DMS153 treated with DMSO at 0.1 percent for 48 hours (cell line): ENCODE data around the gene SRGAP2B.
"Not testable (repeated sequence)": the region's sequence is repeated elsewhere in the genome, so short reads cannot be mapped to it uniquely, and the experiment has no call there.

ENCODE experiments used
- DNase-seq: peaks from one replicate; lab custom pipeline; 2025; ENCODE audit not compliant: unreplicated experiment; lab: John Stamatoyannopoulos, UW

The SRGAP2B gene

GRCh38 chr1:145000074-145000742 lies 94.9 kb downstream of the SRGAP2B start:
- DNase-seq, result not testable (repeated sequence)

DNA sequence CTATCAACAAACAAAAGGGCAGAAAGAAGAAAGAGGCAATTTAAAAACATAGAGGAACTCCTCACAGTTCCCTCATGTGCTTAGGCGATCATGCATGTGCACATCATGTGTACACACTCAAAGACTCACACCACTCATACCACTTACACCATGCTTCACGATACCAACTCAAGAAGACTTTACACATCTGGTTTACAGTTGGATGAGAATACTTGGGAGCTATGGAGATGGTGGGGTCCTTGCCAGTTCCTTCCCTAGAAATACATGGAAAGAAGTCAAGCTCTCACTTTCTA lies 96.2 kb downstream of the SRGAP2B start:
- not testable (repeated sequence) for DNase-seq

GRCh38 chr1:144998134-144998980 lies 96.8 kb downstream of the SRGAP2B start:
- DNase-seq, result not testable (repeated sequence)

DNA sequence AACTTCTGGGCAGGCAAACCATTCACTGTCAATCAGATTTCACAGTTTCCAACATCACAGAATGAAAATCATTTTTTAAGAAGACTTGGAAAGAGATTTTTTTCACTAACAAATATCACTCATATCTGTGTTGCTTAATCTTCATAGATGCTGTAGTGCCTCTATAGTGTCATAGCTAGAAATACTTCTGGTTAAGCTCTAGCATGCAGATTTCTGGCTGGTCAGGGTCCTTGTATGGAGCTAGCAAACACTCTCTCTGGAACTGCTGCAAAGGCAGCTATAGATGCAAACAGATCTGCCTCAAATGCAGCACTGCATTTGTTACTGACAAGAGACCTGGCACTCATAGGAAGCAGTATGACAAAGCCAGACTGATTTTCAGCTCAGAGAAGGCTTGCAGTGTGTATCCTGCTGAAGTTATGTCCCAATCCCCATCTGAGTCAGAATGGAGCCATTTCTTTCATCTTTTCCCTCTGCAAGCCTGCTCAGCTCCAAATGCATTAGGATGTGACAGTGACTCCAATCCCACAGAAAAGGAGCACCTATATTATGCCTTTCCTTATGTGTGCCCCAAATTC lies 99.2 kb downstream of the SRGAP2B start:
- not testable (repeated sequence) for DNase-seq

DNA sequence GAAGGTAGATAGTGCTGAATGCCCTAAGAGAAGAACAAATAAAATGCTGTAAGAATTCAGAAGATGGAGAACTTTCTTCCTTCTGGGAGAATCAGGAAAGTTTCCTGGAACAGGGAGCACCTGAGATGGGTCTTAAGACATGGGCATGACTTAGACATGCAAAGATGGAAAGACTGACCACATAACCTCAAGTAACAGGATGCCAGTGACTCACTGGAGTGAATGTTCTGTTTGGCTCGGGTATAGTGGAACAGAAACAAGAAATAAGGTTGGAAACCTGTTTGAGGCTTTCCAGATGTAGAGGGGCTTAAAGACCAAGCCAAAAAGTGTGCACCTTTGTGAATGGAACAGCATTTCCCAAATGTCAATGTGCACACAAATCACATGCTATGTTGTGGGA lies 102.2 kb downstream of the SRGAP2B start:
- not testable (repeated sequence) for DNase-seq

DNA sequence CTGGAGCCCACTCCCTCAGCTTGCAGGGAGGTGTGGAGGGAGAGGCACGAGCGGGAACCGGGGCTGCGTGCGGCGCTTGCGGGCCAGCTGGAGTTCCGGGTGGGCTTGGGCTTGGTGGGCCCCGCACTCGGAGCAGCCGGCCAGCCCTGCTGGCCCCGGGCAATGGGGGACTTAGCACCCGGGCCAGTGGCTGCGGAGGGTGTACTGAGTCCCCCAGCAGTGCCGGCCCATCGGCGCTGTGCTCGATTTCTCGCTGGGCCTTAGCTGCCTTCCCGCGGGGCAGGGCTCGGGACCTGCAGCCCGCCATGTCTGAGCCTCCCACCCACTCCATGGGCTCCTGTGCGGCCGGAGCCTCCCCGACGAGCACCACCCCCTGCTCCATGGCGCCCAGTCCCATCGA lies 104.5 kb downstream of the SRGAP2B start:
- DNase-seq, result not testable (repeated sequence)

- not testable (repeated sequence) for DNase-seq
These were observed 108.0 kb downstream of the SRGAP2B start for GRCh38 chr1:144987131-144987530.

DNA sequence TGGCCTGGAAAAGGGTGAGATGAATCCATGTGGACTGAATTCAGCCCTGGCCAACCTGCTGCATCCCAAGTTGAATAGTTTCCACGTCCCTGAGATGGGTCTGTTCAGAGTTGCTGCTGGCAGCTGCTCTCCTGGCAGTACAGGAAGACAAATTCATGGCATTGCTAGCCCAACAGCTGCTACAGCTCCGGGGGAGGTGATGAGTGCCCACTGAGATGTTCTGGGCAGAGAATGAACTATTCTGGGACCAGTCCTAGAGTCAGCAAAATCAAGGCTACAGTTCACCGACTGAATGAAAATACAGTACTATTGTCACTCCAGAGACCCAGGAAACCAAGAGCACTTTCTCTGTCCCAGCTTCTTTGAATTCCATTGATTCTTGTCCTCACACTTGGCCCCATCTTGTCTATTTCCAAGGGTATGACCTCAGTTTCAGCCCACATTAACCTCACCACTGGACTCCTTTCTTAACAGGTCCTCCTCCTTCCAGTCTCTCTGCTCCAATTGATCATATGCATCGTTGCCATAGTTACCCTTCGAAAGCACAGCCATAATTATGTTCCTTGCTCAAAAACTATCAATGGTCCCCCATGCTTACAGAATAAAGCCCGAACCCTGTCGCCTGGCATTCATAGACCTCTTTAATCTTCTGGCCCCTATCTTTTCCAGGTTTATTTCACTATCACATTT lies 108.8 kb downstream of the SRGAP2B start:
- DNase-seq, result not testable (repeated sequence)

GRCh38 chr1:144985550-144986170 lies 109.5 kb downstream of the SRGAP2B start:
- not testable (repeated sequence) for DNase-seq

- not testable (repeated sequence) for DNase-seq
These were observed 112.2 kb downstream of the SRGAP2B start for GRCh38 chr1:144982802-144983525.

GRCh38 chr1:144981157-144981556 lies 114.0 kb downstream of the SRGAP2B start:
- not testable (repeated sequence) for DNase-seq

- not testable (repeated sequence) for DNase-seq
These were observed 115.0 kb downstream of the SRGAP2B start for GRCh38 chr1:144979960-144980595.

GRCh38 chr1:144977856-144978255 lies 117.3 kb downstream of the SRGAP2B start:
- not testable (repeated sequence) for DNase-seq

DNA sequence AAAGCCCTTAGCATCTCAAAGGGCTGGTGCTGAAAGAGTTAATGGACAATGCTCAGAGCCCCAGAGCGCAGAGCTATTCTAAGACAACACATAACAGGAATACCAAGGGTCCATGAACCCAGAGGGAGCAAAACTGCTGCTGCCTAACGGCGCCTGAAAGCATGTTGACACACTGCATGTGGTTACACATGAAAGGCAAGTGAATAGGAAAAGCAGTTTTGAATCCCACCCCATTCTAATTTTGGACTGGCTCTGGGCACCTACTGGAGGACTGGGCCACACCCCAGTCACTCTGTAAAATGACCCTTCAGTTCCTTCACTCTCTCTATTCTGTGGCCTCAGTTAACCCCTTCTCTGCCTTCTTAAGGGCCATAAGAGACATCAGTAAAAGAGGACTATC lies 123.2 kb downstream of the SRGAP2B start:
- DNase-seq, result not testable (repeated sequence)

DNA sequence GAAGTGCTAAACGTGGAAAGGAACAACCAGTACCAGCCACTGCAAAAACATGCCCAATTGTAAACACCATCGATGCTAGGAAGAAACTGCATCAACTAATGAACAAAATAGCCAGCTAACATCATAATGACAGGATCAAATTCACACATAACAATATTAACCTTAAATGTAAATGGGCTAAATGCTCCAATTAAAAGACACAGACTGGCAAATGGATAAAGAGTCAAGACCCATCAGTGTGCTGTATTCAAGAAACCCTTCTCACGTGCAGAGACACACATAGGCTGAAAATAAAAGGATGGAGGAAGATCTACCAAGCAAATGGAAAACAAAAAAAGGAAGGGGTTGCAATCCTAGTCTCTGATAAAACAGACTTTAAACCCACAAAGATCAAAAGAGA lies 128.6 kb downstream of the SRGAP2B start:
- DNase-seq, result not testable (repeated sequence)

- not testable (repeated sequence) for DNase-seq
These were observed 130.4 kb downstream of the SRGAP2B start for GRCh38 chr1:144964765-144965164.

DNA sequence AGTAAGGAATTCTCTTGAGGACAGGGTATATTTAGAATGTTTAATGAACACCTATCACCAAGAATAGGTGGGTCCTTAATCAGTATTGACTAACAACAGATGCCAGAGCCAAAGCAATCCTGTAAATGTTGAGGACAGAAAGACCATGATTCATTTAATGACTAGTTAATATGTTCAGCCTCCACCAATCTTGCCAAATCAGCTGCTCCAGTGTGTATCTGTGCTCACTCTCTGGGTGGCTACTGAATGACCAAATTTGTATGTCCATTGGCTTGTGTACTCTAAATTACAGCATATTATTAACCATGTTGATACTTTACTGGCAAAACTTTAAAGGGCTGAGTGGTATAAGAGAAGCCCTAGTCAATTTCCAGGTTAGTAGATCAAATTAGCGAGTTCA lies 130.9 kb downstream of the SRGAP2B start:
- not testable (repeated sequence) for DNase-seq

DNA sequence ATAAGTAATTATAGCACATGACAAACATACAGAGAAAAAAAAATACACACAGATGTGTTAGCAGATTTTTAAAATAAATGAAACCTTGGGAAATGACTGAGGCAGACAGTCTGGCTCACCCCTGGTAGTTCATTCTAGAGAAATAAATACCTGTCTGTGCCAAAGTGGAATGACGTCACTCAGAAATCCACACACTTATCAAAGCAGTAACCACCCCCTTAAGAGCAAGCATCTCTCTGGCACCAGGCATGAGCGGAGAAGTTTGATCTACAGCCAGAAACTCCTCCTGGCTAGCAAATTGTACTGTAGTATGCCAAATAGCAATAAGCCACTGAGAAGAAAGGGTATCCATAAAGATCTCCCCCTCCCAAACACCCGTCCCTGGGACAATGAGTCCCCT lies 131.6 kb downstream of the SRGAP2B start:
- DNase-seq, result not testable (repeated sequence)
